ENCODE data around the gene HDAC9.

The HDAC9 gene

DNA sequence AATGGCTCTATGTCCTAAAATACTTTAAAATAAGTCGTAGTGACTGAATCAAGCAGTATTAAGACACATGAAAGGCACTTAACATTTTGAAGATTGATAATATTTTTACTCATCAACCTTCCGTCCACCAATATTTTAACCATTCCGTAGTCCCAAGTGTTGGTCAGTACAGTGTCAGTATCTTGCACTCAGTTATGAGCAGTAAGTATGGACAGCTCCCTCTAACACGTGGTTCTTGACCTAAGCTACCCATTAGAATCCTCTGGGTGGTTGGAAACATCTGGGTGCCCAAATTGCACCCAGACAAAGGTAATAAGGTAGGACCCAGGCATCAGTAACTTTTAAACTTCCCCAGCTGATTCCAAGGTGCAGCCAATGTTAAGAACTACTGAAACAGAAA, 260.2 kb downstream of the HDAC9 start (continued):
- TF ChIP-seq REST (tag by site-specific recombination; IDR thresholded peaks at IDR 0.05) (no peak), ZBTB11 (tag by site-specific recombination; conservative IDR thresholded peaks at IDR 0.05; ENCODE audit: low read depth) (no peak), ZNF335 (tag by site-specific recombination; conservative IDR thresholded peaks at IDR 0.05) (no peak), ZNF140 (tag by site-specific recombination; IDR thresholded peaks at IDR 0.05) (no peak)

- no peak overlapping the region for H3K27ac ChIP-seq (ENCODE audit: extremely low read depth, low read depth, low read length)
- H3K36me3 ChIP-seq (ENCODE audit: control insufficient read depth in 2 of 2, insufficient read depth in 1 of 2, low read length in 2 of 2): no peaks in the 10 kb centered on the region
- ChIA-PET POLR2A (no interaction called here), CTCF (no interaction called here)
- H3K9me3 ChIP-seq (ENCODE audit: control insufficient read depth, insufficient read depth, low read depth, low read length): no peaks in the 10 kb centered on the region
- H3K4me3 ChIP-seq (ENCODE audit: low read depth, low read length): no peak overlapping the region
- no peak for TF ChIP-seq ZBTB7A (tag by site-specific recombination; IDR thresholded peaks at IDR 0.05; ENCODE audit: low read depth)
- no peak for TF ChIP-seq ZNF488 (tag by site-specific recombination; IDR thresholded peaks at IDR 0.05)
- TF ChIP-seq MEIS1 (CRISPR knock-in tag; IDR thresholded peaks at IDR 0.05; ENCODE audit: borderline replicate concordance): no peak
- no peak for TF ChIP-seq ZNF792 (tag by site-specific recombination; IDR thresholded peaks at IDR 0.05)
- no peak for TF ChIP-seq ZBTB26 (tag by site-specific recombination; optimal IDR thresholded peaks at IDR 0.05)
- no peak for TF ChIP-seq REST (tag by site-specific recombination; IDR thresholded peaks at IDR 0.05)
- no peak for TF ChIP-seq KLF10 (tag by site-specific recombination; IDR thresholded peaks at IDR 0.05)
- no peak for TF ChIP-seq ZNF366 (tag by site-specific recombination; conservative IDR thresholded peaks at IDR 0.05)
- TF ChIP-seq, protein P1, sequence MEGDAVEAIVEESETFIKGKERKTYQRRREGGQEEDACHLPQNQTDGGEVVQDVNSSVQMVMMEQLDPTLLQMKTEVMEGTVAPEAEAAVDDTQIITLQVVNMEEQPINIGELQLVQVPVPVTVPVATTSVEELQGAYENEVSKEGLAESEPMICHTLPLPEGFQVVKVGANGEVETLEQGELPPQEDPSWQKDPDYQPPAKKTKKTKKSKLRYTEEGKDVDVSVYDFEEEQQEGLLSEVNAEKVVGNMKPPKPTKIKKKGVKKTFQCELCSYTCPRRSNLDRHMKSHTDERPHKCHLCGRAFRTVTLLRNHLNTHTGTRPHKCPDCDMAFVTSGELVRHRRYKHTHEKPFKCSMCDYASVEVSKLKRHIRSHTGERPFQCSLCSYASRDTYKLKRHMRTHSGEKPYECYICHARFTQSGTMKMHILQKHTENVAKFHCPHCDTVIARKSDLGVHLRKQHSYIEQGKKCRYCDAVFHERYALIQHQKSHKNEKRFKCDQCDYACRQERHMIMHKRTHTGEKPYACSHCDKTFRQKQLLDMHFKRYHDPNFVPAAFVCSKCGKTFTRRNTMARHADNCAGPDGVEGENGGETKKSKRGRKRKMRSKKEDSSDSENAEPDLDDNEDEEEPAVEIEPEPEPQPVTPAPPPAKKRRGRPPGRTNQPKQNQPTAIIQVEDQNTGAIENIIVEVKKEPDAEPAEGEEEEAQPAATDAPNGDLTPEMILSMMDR (tag by site-specific recombination; IDR thresholded peaks at IDR 0.05): no peak
- TF ChIP-seq SETDB1 (IDR thresholded peaks at IDR 0.05; ENCODE audit: insufficient read length, low read length): no peak
- no peaks in the 10 kb centered on the region for H3K4me1 ChIP-seq (ENCODE audit: control insufficient read depth, insufficient read depth, low read length)
Observed at GRCh38 chr7:18756378-18757050, 261.0 kb downstream of the HDAC9 start.
